ENCODE results near the gene GNPTAB.

DNA sequence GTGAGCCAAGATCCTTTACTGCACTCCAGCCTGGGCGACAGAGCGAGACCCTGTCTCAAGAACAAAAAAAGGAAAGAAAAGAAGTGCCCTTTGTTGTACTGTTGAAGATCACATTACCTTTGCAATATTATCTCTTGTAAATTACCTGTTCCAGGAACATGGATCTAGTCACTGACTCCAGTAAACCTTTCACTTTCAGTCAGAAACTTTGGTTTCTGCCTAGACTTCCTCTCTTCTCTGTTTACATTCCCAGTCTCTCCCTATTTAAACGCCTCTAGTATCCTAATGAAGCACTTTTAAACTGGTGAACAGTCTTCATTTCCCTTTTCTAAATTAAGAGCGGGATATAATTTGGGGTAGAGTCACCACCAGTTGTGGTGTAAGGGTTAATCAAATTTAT is 120.5 kb downstream of the GNPTAB start:
- no peak for TF ChIP-seq POLR2A (IDR thresholded peaks at IDR 0.05)
- TF ChIP-seq, protein P1, sequence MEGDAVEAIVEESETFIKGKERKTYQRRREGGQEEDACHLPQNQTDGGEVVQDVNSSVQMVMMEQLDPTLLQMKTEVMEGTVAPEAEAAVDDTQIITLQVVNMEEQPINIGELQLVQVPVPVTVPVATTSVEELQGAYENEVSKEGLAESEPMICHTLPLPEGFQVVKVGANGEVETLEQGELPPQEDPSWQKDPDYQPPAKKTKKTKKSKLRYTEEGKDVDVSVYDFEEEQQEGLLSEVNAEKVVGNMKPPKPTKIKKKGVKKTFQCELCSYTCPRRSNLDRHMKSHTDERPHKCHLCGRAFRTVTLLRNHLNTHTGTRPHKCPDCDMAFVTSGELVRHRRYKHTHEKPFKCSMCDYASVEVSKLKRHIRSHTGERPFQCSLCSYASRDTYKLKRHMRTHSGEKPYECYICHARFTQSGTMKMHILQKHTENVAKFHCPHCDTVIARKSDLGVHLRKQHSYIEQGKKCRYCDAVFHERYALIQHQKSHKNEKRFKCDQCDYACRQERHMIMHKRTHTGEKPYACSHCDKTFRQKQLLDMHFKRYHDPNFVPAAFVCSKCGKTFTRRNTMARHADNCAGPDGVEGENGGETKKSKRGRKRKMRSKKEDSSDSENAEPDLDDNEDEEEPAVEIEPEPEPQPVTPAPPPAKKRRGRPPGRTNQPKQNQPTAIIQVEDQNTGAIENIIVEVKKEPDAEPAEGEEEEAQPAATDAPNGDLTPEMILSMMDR (IDR thresholded peaks at IDR 0.05), result no peak
